ENCODE data around the gene USP47. TPM values are rescaled to one million over a fixed set of nuclear protein-coding genes. Genes with fewer than 3 reads are reported as not detected.

Gene USP47
- total RNA-seq, 1 experiment from 2014 or later, result 39.2 TPM

DNA sequence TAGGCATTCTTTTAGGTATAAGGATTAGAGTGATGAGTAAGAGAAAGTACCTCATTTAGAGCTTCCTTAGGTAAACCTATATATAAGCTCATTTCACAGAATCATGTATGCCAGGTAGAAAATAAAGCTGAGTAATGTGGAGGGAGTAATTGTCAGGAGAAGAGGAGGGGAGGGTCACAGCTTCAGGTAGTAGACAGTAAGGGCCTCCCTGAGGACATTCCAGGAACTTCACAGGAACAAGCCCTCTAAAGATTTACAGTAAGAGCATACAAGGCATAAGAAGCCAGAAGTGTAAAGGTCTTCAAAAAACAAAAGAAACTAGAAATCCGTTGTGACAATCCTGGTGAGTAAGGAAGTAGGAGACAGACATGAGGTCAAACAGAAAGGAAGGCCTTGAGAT, 57.6 kb downstream of the USP47 start:
- ChIA-PET POLR2A (no interaction called here), CTCF (no interaction called here)
- H3K27ac ChIP-seq (ENCODE audit: low read length), result no peak overlapping the region
- H3K27me3 ChIP-seq (ENCODE audit: control insufficient read depth, insufficient read depth, low read length), result no peaks in the 10 kb centered on the region
- no peak for ATAC-seq
- H3K4me1 ChIP-seq (ENCODE audit: control insufficient read depth, insufficient read depth, low read length), result no peaks in the 10 kb centered on the region; the same call in 1 of the 2 replicates
- in situ Hi-C loops (cut with HindIII; ENCODE audit: low pct_unique_long_range_greater_than_20kb, low sequenced_read_pairs) (no loop called here), intact Hi-C loops (cut with micrococcal nuclease; ENCODE audit: unreplicated experiment) (loop anchor here (10.0 kb wide), 1 partner anchor 105 kb away; no protein-coding TSS in a partner anchor)
- BruUV-seq (replicated peaks), result no TSS peak
- TF ChIP-seq, protein P1, sequence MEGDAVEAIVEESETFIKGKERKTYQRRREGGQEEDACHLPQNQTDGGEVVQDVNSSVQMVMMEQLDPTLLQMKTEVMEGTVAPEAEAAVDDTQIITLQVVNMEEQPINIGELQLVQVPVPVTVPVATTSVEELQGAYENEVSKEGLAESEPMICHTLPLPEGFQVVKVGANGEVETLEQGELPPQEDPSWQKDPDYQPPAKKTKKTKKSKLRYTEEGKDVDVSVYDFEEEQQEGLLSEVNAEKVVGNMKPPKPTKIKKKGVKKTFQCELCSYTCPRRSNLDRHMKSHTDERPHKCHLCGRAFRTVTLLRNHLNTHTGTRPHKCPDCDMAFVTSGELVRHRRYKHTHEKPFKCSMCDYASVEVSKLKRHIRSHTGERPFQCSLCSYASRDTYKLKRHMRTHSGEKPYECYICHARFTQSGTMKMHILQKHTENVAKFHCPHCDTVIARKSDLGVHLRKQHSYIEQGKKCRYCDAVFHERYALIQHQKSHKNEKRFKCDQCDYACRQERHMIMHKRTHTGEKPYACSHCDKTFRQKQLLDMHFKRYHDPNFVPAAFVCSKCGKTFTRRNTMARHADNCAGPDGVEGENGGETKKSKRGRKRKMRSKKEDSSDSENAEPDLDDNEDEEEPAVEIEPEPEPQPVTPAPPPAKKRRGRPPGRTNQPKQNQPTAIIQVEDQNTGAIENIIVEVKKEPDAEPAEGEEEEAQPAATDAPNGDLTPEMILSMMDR (IDR thresholded peaks at IDR 0.05), result peak; percentile 9; the same call in 1 of the 2 replicates
- TF ChIP-seq, protein P2, sequence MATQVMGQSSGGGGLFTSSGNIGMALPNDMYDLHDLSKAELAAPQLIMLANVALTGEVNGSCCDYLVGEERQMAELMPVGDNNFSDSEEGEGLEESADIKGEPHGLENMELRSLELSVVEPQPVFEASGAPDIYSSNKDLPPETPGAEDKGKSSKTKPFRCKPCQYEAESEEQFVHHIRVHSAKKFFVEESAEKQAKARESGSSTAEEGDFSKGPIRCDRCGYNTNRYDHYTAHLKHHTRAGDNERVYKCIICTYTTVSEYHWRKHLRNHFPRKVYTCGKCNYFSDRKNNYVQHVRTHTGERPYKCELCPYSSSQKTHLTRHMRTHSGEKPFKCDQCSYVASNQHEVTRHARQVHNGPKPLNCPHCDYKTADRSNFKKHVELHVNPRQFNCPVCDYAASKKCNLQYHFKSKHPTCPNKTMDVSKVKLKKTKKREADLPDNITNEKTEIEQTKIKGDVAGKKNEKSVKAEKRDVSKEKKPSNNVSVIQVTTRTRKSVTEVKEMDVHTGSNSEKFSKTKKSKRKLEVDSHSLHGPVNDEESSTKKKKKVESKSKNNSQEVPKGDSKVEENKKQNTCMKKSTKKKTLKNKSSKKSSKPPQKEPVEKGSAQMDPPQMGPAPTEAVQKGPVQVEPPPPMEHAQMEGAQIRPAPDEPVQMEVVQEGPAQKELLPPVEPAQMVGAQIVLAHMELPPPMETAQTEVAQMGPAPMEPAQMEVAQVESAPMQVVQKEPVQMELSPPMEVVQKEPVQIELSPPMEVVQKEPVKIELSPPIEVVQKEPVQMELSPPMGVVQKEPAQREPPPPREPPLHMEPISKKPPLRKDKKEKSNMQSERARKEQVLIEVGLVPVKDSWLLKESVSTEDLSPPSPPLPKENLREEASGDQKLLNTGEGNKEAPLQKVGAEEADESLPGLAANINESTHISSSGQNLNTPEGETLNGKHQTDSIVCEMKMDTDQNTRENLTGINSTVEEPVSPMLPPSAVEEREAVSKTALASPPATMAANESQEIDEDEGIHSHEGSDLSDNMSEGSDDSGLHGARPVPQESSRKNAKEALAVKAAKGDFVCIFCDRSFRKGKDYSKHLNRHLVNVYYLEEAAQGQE (IDR thresholded peaks at IDR 0.05; ENCODE audit: insufficient read depth in 1 of 2, low read depth in 2 of 2, low read length in 1 of 2), result no peak
- TF ChIP-seq POLR2AphosphoS5 (IDR thresholded peaks at IDR 0.05; ENCODE audit: low read depth, low read length), result no peak
- TF ChIP-seq TCF7L2 (IDR thresholded peaks at IDR 0.05; ENCODE audit: low read depth, low read length), result no peak
- no peak for DNase-seq (ENCODE audit: low read depth, low spot score)
- no peaks in the 10 kb centered on the region for H3K9me3 ChIP-seq (ENCODE audit: control insufficient read depth, insufficient read depth, low read depth, low read length)
- H3K4me3 ChIP-seq (ENCODE audit: low read depth in 2 of 2, low read length in 2 of 2), result no peak overlapping the region
- peaks cover 2% of the 10 kb centered on the region; the same call in 1 of the 2 replicates for H3K36me3 ChIP-seq (ENCODE audit: control insufficient read depth, insufficient read depth, low read length)

DNA sequence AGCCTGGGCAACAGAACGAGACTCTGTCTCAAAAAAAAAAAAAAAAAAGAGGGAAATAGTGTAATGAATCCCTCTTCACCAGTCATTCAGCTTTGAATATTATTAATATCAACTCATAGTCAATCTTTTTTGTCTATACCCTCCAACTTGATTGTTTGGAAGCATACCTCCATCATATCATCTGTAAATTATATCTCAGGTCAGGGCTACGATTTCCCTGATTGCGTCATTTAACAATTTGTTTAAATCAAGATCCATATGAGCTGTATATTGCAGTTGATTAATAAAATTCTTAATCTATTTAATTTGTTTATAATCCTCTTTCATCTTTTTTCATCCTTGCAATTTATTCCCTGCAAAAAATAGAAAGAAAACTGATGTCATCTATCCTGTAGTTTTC, 60.2 kb downstream of the USP47 start:
- intact Hi-C loops (cut with micrococcal nuclease; ENCODE audit: unreplicated experiment), result no loop called here
- no TSS peak for BruUV-seq (replicated peaks)
- ChIA-PET POLR2A (interaction anchor here (0.6 to 0.8 kb wide), 2 partner anchors 59 to 110 kb away, joined by 7 read pairs; no protein-coding TSS in a partner anchor), CTCF (no interaction called here)
- DNase-seq (ENCODE audit: low read depth, low spot score) (no peak), ATAC-seq (no peak)
- Histone ChIP-seq H3K4me3 (ENCODE audit: low read depth in 2 of 2, low read length in 2 of 2) (no peak overlapping the region), H3K27me3 (ENCODE audit: control insufficient read depth, insufficient read depth, low read length) (no peaks in the 10 kb centered on the region), H3K36me3 (ENCODE audit: control insufficient read depth, insufficient read depth, low read length) (peaks cover 14% of the 10 kb centered on the region), H3K9me3 (ENCODE audit: control insufficient read depth, insufficient read depth, low read depth, low read length) (no peaks in the 10 kb centered on the region), H3K27ac (ENCODE audit: low read length) (no peak overlapping the region), H3K4me1 (ENCODE audit: control insufficient read depth, insufficient read depth, low read length) (no peaks in the 10 kb centered on the region)
- in situ Hi-C loops (cut with HindIII; ENCODE audit: low pct_unique_long_range_greater_than_20kb, low sequenced_read_pairs), result no loop called here
- TF ChIP-seq SIN3A (IDR thresholded peaks at IDR 0.05; ENCODE audit: borderline replicate concordance, insufficient read depth, low read depth, low read length) (no peak), TCF7L2 (IDR thresholded peaks at IDR 0.05; ENCODE audit: low read depth, low read length) (no peak), POLR2AphosphoS5 (IDR thresholded peaks at IDR 0.05; ENCODE audit: low read depth, low read length) (no peak)
- TF ChIP-seq, protein P1 (IDR thresholded peaks at IDR 0.05), result no peak
- TF ChIP-seq, protein P2 (IDR thresholded peaks at IDR 0.05; ENCODE audit: insufficient read depth in 1 of 2, low read depth in 2 of 2, low read length in 1 of 2), result no peak

Data from Panc1 (cell line).